ENCODE data around the gene ZNF764. TPM values are rescaled to one million over a fixed set of nuclear protein-coding genes. Genes with fewer than 3 reads are reported as not detected.
"Not testable (repeated sequence)": the region's sequence is repeated elsewhere in the genome, so short reads cannot be mapped to it uniquely, and the experiment has no call there.

The ZNF764 gene
- polyA plus RNA-seq, 1 donor, result 11.8 TPM

DNA sequence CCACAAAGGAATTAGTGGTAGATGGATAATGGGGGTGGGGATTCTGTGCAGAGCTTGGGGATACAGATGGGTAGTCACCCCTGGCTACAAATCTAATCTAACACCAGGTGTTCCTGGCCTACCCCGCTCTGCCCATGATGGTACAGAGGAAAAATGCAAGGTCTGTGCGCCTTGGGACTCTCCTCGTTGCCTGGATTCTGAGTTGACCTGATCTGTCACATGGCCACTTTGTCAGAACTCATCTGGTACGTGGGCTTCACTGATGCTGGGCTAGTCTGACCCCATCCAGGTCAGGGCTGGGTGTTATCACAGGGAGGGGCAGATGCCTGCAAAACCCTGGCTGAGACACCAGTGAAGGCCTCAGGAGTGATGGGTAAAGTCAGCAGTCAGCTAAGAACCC is 5.2 kb downstream of the ZNF764 start:
- DNase-seq, result no peak

- DNase-seq, result no peak
These were observed 6.4 kb downstream of the ZNF764 start for GRCh38 chr16:30551781-30552180.

- no peak for DNase-seq
These were observed 9.5 kb downstream of the ZNF764 start for GRCh38 chr16:30548416-30549253.

DNA sequence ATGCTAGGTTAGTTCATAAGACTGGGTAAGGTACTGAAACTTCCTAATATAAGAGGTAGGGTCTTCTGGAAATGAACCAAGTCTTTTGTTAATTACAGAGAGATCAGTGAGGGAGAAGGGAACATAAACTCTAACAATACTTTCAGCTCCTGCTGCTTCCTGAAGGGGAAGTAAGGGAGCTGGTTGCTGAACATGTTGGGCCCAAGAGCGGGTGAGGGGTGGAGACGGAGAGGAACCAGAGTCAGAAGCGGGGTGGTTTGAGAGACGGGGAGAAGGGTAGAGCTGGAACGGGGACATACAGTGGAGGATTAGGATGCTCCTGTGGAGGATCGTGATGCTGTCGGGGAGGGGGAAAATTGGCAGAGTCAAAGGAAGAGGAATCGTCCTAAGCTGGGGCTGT is 12.1 kb downstream of the ZNF764 start:
- no peak for DNase-seq

GRCh38 chr16:30543067-30543466 is 15.1 kb downstream of the ZNF764 start:
- DNase-seq, result no peak

- DNase-seq, result no peak
These were observed 16.5 kb downstream of the ZNF764 start for GRCh38 chr16:30541502-30542329.

- not testable (repeated sequence) for DNase-seq
These were observed 17.2 kb downstream of the ZNF764 start for GRCh38 chr16:30540916-30541464.

- not testable (repeated sequence) for DNase-seq
These were observed 18.1 kb downstream of the ZNF764 start for GRCh38 chr16:30539986-30540526.

DNA sequence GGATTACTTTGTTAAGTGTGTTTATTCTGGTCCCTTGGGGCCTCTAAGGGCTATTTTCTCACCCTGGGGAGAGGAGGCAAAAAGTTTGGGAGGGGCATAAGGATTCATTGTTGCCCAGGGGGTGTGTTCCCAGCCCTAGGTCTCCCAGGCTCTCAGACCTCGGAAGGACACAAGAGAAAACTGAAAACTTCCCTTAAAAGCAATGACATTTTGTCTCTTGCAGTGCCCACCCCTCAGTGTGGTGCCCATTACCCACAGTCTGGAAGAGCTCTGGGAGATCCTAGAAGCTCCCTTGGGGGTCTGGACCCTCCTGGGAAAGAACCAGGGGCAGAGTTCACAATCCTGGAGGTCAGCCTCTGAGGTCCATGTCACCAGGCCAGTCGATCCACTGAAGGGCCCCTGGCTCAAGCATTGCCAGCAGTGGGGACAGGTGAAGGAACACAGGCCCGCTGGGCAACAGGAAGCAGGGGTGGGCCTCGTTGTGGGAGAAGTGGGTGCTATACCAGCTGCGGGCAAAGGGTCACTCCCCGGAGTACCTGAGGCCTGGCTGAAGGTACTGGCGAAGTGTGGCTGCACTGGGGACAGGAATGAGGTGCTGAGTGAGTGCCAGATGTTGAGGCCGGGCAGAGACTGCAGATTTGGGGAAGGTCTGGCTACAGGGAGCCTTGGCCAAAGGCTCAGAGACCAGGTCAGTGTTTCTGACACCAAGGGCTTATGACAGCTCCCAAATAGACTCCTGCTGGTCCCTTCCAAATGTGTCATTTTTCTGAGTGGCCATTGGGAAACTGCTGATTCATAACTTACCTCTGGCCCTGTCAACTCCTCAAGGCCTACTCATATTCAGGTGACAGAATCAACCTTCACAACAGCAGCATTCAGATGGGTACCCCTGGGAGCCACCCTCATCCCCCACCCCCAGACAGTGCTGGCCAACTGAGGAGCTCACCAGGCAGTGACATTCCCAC is 18.9 kb downstream of the ZNF764 start:
- no peak for DNase-seq

GRCh38 chr16:30536391-30537024 is 21.7 kb downstream of the ZNF764 start:
- not testable (repeated sequence) for DNase-seq

DNA sequence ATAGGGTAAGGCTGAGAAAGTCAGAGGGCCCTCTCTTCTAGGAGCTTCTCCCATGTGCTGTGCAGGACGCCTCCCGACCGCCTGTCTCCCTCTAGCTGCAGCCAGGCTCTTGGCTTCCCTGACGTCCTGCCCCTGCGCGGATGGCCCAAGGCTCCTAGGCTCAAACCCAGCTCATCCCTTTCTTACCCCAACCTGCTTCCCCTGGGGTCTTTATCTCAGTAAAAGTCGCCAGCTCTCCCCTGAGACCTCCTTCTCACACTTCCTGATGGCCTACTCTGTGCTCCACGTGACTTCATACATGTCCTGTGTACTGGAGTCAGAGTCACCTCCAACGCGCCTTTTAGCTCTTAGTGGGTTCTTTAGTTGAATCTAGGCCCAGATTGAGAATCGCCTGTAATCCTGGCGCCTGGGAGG is 22.4 kb downstream of the ZNF764 start:
- peak; percentile 77 for DNase-seq

DNA sequence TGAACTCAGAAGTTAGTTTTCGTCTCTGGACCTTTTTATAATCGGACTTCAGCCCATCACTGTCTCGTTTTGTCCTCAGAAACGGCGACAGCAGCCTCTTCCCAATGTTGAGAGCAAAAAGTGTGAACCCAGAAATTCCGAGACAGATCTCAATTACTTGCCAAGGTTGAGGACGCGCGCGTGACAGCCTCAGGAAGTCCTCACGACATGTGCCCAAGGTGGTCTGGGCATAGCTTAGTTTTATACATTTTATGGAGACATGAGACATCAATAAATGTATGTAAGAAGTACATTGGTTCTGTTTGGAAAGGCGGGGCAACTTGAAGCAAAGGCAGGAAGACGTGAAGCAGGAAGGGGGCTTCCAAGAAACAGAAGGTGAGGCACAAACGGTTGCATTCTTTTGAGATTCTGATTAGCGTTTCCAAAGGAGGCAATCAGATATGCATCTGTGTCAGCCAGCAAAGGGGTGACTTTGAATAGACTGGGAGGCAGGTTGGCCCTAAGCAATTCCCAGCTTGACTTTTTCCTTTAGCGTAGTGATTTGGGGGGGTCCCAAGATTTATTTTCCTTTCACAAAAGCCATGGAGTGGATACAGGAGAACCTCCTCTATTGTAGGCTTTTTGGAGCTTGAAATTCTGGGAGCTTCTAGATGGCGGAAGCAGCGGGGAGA is 22.9 kb downstream of the ZNF764 start:
- DNase-seq, result no peak

- peak; percentile 94 for DNase-seq
These were observed 23.6 kb downstream of the ZNF764 start, which contains the start of gene ZNF747 for GRCh38 chr16:30534368-30535105. TSS of gene ZNF747 (minus strand) at chr16:30534858. CDS start at chr16:30534679, 179 bp downstream.

- no peak for DNase-seq
These were observed 24.3 kb downstream of the ZNF764 start for GRCh38 chr16:30533748-30534367.

DNA sequence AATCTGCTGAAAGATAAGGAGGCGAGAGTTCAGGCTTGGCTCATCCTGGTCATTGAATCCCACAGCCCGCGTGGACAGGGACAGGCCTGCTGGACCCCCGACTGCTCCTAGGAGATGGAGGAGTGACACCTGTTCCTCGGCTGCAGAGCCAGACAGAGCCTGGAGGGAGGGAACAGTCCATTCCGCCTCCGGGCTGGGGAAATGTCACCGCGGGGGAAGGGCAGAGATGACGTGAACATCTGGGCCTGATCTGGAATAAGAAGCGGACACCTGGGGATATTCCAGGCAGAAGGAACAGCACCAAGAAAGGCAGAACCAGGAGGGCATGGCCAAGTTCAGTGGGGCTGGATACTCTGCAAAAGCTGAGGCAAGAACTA is 25.0 kb downstream of the ZNF764 start:
- DNase-seq, result no peak

DNA sequence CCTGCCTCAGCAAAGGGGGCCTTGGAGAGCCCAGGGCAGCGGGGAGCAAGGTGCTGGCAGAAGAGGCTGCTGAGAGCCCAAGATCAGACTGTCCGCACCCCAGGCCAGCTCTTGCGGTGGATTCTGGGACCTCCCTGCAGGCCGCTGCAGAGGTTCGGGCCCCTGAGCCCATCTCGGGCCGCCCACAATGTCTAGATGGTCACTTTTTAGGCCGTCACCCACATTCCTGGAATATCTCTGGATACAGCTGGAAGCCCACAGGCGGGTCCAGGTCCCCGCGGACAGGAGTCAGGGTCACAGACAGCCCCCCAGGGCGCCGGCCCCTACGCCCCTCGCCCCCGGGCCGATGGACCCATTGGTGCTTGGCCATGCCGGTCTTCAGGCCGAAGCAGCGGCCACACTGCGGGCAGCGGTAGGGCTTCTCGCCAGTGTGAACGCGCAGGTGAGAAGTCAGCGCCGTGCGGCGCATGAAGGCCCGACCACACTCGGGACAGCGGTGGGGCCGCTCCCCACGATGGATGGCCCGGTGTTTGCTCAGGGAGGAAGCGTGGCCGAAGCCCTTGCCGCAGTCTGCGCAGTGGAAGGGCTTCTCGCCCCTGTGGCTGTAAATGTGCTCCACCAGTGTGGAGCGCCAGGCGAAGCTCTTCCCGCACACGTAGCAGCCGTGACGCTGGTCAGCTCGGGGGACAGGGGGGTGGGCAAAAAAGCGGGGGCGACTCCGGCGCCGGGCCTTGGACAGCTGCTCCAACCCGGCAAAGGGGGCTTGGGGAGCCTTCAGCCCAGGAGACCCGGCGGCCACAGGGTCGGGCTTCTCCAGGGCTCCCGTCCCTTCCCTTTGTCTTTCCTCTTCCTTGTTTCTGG is 25.7 kb downstream of the ZNF764 start:
- no peak for DNase-seq

- no peak for DNase-seq
These were observed 27.8 kb downstream of the ZNF764 start for GRCh38 chr16:30530163-30531037.
